Measurements from ENCODE around the gene EIF2B4. TPM values are rescaled to one million over a fixed set of nuclear protein-coding genes. Genes with fewer than 3 reads are reported as not detected.

Gene EIF2B4
- total RNA-seq, 4 donors from 2014 or later = 43.3 to 69.0 (median 59.8) TPM

DNA sequence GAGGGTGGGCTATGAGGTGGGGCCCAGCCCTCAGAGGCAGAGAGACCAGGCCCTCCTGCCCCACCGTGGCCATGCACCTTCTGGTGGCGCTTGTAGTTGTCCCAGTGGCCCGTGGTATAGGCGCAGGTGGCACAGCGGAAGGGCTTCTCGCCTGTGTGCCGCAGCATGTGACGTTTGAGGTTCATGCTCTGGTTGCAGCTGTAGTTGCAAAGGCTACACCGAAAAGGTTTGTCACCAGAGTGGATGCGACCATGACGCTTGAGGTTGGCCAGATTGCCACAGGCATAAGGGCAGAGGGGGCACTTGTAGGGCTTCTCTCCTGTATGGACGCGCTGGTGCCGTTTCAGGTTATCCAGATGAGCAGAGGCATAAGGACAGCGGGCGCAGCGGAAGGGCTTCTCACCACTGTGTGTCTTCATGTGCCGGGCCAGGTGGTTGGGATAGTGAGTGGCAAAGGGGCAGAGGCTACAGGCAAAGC, 7.5 kb upstream of the EIF2B4 start:
- TF ChIP-seq EP300 (IDR thresholded peaks at IDR 0.05) (no peak), POLR2A (IDR thresholded peaks at IDR 0.05) (no peak)
- TF ChIP-seq, protein P1, sequence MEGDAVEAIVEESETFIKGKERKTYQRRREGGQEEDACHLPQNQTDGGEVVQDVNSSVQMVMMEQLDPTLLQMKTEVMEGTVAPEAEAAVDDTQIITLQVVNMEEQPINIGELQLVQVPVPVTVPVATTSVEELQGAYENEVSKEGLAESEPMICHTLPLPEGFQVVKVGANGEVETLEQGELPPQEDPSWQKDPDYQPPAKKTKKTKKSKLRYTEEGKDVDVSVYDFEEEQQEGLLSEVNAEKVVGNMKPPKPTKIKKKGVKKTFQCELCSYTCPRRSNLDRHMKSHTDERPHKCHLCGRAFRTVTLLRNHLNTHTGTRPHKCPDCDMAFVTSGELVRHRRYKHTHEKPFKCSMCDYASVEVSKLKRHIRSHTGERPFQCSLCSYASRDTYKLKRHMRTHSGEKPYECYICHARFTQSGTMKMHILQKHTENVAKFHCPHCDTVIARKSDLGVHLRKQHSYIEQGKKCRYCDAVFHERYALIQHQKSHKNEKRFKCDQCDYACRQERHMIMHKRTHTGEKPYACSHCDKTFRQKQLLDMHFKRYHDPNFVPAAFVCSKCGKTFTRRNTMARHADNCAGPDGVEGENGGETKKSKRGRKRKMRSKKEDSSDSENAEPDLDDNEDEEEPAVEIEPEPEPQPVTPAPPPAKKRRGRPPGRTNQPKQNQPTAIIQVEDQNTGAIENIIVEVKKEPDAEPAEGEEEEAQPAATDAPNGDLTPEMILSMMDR (IDR thresholded peaks at IDR 0.05) = no peak
- H3K4me1 ChIP-seq = peaks cover 0 to 42% (median 18%) of the 10 kb centered on the region in 4 donors
- H3K27me3 ChIP-seq = no peaks in the 10 kb centered on the region
- H3K9me3 ChIP-seq = no peaks in the 10 kb centered on the region
- peaks cover 0 to 71% (median 41%) of the 10 kb centered on the region in 3 donors for H3K36me3 ChIP-seq
- DNase-seq (ENCODE audit: low spot score in 2 of 2) = no peak
- no peak overlapping the region for H3K4me3 ChIP-seq
- WGBS, 2 donors = 81 to 85% methylated on average over 11 to 18 of the region's 18 CpGs
- no peak overlapping the region for H3K27ac ChIP-seq

DNA sequence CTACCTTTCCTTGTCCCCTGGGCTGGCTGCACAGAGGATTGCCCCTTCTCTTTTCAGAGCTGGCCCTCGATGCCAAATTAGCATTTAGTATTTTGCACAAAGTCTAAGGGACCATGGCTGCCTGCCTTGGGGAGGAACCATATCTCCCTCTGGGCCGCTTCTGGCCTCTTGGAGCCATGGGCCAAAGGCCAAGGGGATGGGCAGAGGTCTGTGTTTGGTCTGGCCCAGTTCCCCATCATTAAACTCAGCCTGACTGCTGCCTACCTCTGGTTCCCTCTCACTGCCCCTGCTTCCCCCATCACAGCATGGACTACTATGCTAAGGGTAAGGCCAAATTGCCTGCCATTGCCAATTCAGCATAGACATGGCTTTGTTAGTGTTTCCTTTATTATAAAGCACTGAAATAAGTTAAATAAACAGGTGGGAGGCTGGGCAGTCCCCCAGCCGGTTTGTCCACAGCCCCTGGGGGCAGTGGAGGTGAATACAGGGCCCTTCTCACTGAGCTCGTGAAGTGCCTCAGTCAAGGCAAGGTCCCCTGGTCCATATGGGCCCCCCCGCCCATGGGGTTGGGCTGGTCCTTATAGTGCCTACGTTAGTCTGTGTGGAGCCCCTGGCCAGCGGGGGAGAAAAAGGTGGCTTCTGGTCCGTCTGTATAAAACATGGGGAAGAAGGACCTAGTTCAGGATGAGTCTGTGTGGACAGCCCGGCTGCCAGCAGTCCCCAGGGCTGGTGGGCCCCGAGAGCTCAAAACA, 6.9 kb upstream of the EIF2B4 start:
- H3K27ac ChIP-seq = no peak overlapping the region
- no peaks in the 10 kb centered on the region for H3K27me3 ChIP-seq
- 63 to 64% methylated on average over 9 to 10 of the region's 10 CpGs for WGBS, 2 donors
- peaks cover 0 to 48% (median 23%) of the 10 kb centered on the region in 4 donors for H3K4me1 ChIP-seq
- no peak overlapping the region for H3K4me3 ChIP-seq
- no peak for DNase-seq (ENCODE audit: low spot score in 2 of 2)
- H3K9me3 ChIP-seq = no peaks in the 10 kb centered on the region
- TF ChIP-seq, protein P1 (IDR thresholded peaks at IDR 0.05) = no peak
- no peak for TF ChIP-seq POLR2A (IDR thresholded peaks at IDR 0.05)
- TF ChIP-seq EP300 (IDR thresholded peaks at IDR 0.05) = no peak
- H3K36me3 ChIP-seq = peaks cover 0 to 71% (median 41%) of the 10 kb centered on the region in 3 donors

GRCh38 chr2:27376151-27376865, 6.2 kb upstream of the EIF2B4 start:
- TF ChIP-seq EP300 (IDR thresholded peaks at IDR 0.05) (no peak), POLR2A (IDR thresholded peaks at IDR 0.05) (no peak)
- TF ChIP-seq, protein P1 (IDR thresholded peaks at IDR 0.05) = no peak
- DNase-seq (ENCODE audit: low spot score in 2 of 2) = no peak
- H3K9me3 ChIP-seq = no peaks in the 10 kb centered on the region
- WGBS, 2 donors = 73 to 82% methylated on average over 13 to 15 of the region's 16 CpGs
- H3K4me3 ChIP-seq = no peak overlapping the region
- H3K27me3 ChIP-seq = no peaks in the 10 kb centered on the region
- no peak overlapping the region for H3K27ac ChIP-seq
- H3K36me3 ChIP-seq = peaks cover 0 to 66% (median 41%) of the 10 kb centered on the region in 3 donors
- H3K4me1 ChIP-seq = peaks cover 0 to 51% (median 29%) of the 10 kb centered on the region in 4 donors

DNA sequence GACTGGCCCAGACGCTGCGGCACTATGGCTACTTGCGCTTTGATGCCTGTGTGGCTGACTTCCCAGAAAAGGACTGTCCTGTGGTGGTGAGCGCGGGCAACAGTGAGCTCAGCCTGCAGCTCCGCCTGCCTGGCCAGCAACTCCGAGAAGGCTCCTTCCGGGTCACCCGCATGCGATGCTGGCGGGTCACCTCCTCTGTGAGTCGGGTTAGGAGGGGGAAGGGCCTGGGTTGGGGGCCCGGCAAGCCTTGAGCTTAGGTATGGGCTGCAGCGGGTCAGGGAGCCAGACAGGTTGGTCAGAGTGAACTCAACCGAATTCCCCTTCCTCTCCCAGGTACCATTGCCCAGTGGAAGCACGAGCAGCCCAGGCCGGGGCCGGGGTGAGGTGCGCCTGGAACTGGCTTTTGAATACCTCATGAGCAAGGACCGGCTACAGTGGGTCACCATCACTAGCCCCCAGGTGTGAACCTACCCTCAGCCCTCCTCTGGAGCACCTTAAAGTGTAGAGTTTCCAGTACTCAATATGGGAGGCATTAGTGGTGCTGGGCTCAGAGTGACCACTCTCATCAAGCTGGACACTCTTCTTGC, 5.5 kb upstream of the EIF2B4 start:
- 90 to 95% methylated on average over 17 to 20 of the region's 20 CpGs for WGBS, 2 donors
- H3K27ac ChIP-seq = no peak overlapping the region
- H3K4me1 ChIP-seq = peaks cover 0 to 49% (median 27%) of the 10 kb centered on the region in 4 donors
- no peaks in the 10 kb centered on the region for H3K27me3 ChIP-seq
- no peak for TF ChIP-seq EP300 (IDR thresholded peaks at IDR 0.05)
- no peak for TF ChIP-seq POLR2A (IDR thresholded peaks at IDR 0.05)
- TF ChIP-seq, protein P1 (IDR thresholded peaks at IDR 0.05) = no peak
- no peak for DNase-seq (ENCODE audit: low spot score in 2 of 2)
- no peaks in the 10 kb centered on the region for H3K9me3 ChIP-seq
- no peak overlapping the region for H3K4me3 ChIP-seq
- peaks cover 0 to 66% (median 41%) of the 10 kb centered on the region in 3 donors for H3K36me3 ChIP-seq

All from tibial nerve (tissue), 4 donors.